Measurements from ENCODE around the gene PXYLP1.
A peak's percentile ranks its signal among the peaks of the same experiment; 100 is the strongest.

PXYLP1 gene

GRCh38 chr3:141278196-141279076 is 46.8 kb downstream of the PXYLP1 start:
- no peak overlapping the region for H3K27ac Mint-ChIP-seq
- no peaks in the 10 kb centered on the region for H3K27me3 Mint-ChIP-seq (ENCODE audit: low read depth)

GRCh38 chr3:141279077-141279967 is 47.7 kb downstream of the PXYLP1 start:
- H3K4me3 Mint-ChIP-seq: no peak overlapping the region
- H3K27me3 Mint-ChIP-seq (ENCODE audit: low read depth): no peaks in the 10 kb centered on the region
- H3K9me3 Mint-ChIP-seq: no peaks in the 10 kb centered on the region
- H3K36me3 Mint-ChIP-seq (ENCODE audit: low read depth): peaks cover 23% of the 10 kb centered on the region
- peak overlapping the region; percentile 37 for H3K27ac Mint-ChIP-seq
- peaks cover 20% of the 10 kb centered on the region for H3K4me1 Mint-ChIP-seq (ENCODE audit: low read depth)

More at GRCh38 chr3:141278196-141279076, 46.8 kb downstream of the PXYLP1 start:
- Mint-ChIP-seq H3K9me3 (no peaks in the 10 kb centered on the region), H3K36me3 (ENCODE audit: low read depth) (peaks cover 21% of the 10 kb centered on the region), H3K4me1 (ENCODE audit: low read depth) (peaks cover 26% of the 10 kb centered on the region), H3K4me3 (no peak overlapping the region)

- Mint-ChIP-seq H3K9me3 (no peaks in the 10 kb centered on the region), H3K27ac (no peak overlapping the region), H3K4me3 (no peak overlapping the region), H3K27me3 (ENCODE audit: low read depth) (no peaks in the 10 kb centered on the region), H3K36me3 (ENCODE audit: low read depth) (peaks cover 23% of the 10 kb centered on the region), H3K4me1 (ENCODE audit: low read depth) (peaks cover 12% of the 10 kb centered on the region)
These were observed 48.5 kb downstream of the PXYLP1 start for GRCh38 chr3:141280086-141280485.

- H3K9me3 Mint-ChIP-seq: no peaks in the 10 kb centered on the region
- H3K4me3 Mint-ChIP-seq: no peak overlapping the region
- no peak overlapping the region for H3K27ac Mint-ChIP-seq
- H3K27me3 Mint-ChIP-seq (ENCODE audit: low read depth): no peaks in the 10 kb centered on the region
- peaks cover 8% of the 10 kb centered on the region for H3K4me1 Mint-ChIP-seq (ENCODE audit: low read depth)
- H3K36me3 Mint-ChIP-seq (ENCODE audit: low read depth): peaks cover 24% of the 10 kb centered on the region
These were observed 49.1 kb downstream of the PXYLP1 start for GRCh38 chr3:141280690-141281089.

GRCh38 chr3:141285570-141285969 is 53.9 kb downstream of the PXYLP1 start:
- H3K27ac Mint-ChIP-seq: peak overlapping the region; percentile 27
- no peaks in the 10 kb centered on the region for H3K27me3 Mint-ChIP-seq (ENCODE audit: low read depth)
- H3K4me1 Mint-ChIP-seq (ENCODE audit: low read depth): peaks cover 2% of the 10 kb centered on the region
- no peaks in the 10 kb centered on the region for H3K9me3 Mint-ChIP-seq
- H3K4me3 Mint-ChIP-seq: no peak overlapping the region
- H3K36me3 Mint-ChIP-seq (ENCODE audit: low read depth): peaks cover 28% of the 10 kb centered on the region

- H3K4me1 Mint-ChIP-seq (ENCODE audit: low read depth): peaks cover 2% of the 10 kb centered on the region
- no peaks in the 10 kb centered on the region for H3K27me3 Mint-ChIP-seq (ENCODE audit: low read depth)
- no peak overlapping the region for H3K27ac Mint-ChIP-seq
- no peak overlapping the region for H3K4me3 Mint-ChIP-seq
- no peaks in the 10 kb centered on the region for H3K9me3 Mint-ChIP-seq
- peaks cover 26% of the 10 kb centered on the region for H3K36me3 Mint-ChIP-seq (ENCODE audit: low read depth)
These were observed 55.2 kb downstream of the PXYLP1 start for GRCh38 chr3:141286856-141287255.

GRCh38 chr3:141287326-141287725 is 55.7 kb downstream of the PXYLP1 start:
- Mint-ChIP-seq H3K27me3 (ENCODE audit: low read depth) (no peaks in the 10 kb centered on the region), H3K4me1 (ENCODE audit: low read depth) (peaks cover 2% of the 10 kb centered on the region), H3K9me3 (no peaks in the 10 kb centered on the region), H3K4me3 (no peak overlapping the region), H3K27ac (no peak overlapping the region), H3K36me3 (ENCODE audit: low read depth) (peaks cover 24% of the 10 kb centered on the region)

GRCh38 chr3:141288336-141288990 is 56.8 kb downstream of the PXYLP1 start:
- no peaks in the 10 kb centered on the region for H3K9me3 Mint-ChIP-seq
- no peak overlapping the region for H3K27ac Mint-ChIP-seq
- H3K27me3 Mint-ChIP-seq (ENCODE audit: low read depth): no peaks in the 10 kb centered on the region
- H3K4me3 Mint-ChIP-seq: no peak overlapping the region
- peaks cover 2% of the 10 kb centered on the region for H3K4me1 Mint-ChIP-seq (ENCODE audit: low read depth)
- H3K36me3 Mint-ChIP-seq (ENCODE audit: low read depth): peaks cover 27% of the 10 kb centered on the region

- Mint-ChIP-seq H3K4me3 (no peak overlapping the region), H3K9me3 (no peaks in the 10 kb centered on the region), H3K27ac (no peak overlapping the region), H3K36me3 (ENCODE audit: low read depth) (peaks cover 24% of the 10 kb centered on the region), H3K4me1 (ENCODE audit: low read depth) (peaks cover 5% of the 10 kb centered on the region), H3K27me3 (ENCODE audit: low read depth) (no peaks in the 10 kb centered on the region)
These were observed 57.7 kb downstream of the PXYLP1 start for GRCh38 chr3:141289228-141289772.

GRCh38 chr3:141291559-141292355 is 60.1 kb downstream of the PXYLP1 start:
- H3K9me3 Mint-ChIP-seq: no peaks in the 10 kb centered on the region
- H3K36me3 Mint-ChIP-seq (ENCODE audit: low read depth): peaks cover 21% of the 10 kb centered on the region
- no peaks in the 10 kb centered on the region for H3K27me3 Mint-ChIP-seq (ENCODE audit: low read depth)
- peaks cover 10% of the 10 kb centered on the region for H3K4me1 Mint-ChIP-seq (ENCODE audit: low read depth)
- H3K27ac Mint-ChIP-seq: no peak overlapping the region
- H3K4me3 Mint-ChIP-seq: no peak overlapping the region

- Mint-ChIP-seq H3K4me3 (no peak overlapping the region), H3K27ac (no peak overlapping the region), H3K9me3 (no peaks in the 10 kb centered on the region), H3K4me1 (ENCODE audit: low read depth) (peaks cover 10% of the 10 kb centered on the region), H3K36me3 (ENCODE audit: low read depth) (peaks cover 20% of the 10 kb centered on the region), H3K27me3 (ENCODE audit: low read depth) (no peaks in the 10 kb centered on the region)
These were observed 60.9 kb downstream of the PXYLP1 start for GRCh38 chr3:141292356-141293058.

- Mint-ChIP-seq H3K4me1 (ENCODE audit: low read depth) (peaks cover 10% of the 10 kb centered on the region), H3K27ac (peak overlapping the region; percentile 49), H3K4me3 (peak overlapping the region; percentile 71), H3K9me3 (peaks cover 4% of the 10 kb centered on the region), H3K27me3 (ENCODE audit: low read depth) (no peaks in the 10 kb centered on the region), H3K36me3 (ENCODE audit: low read depth) (peaks cover 18% of the 10 kb centered on the region)
These were observed 62.7 kb downstream of the PXYLP1 start for GRCh38 chr3:141294301-141294700.

GRCh38 chr3:141294848-141295247 is 63.2 kb downstream of the PXYLP1 start:
- Mint-ChIP-seq H3K27ac (peak overlapping the region; percentile 49), H3K27me3 (ENCODE audit: low read depth) (no peaks in the 10 kb centered on the region), H3K36me3 (ENCODE audit: low read depth) (peaks cover 18% of the 10 kb centered on the region), H3K9me3 (peaks cover 4% of the 10 kb centered on the region), H3K4me3 (peak overlapping the region; percentile 71), H3K4me1 (ENCODE audit: low read depth) (peaks cover 9% of the 10 kb centered on the region)
